Right hindlimb (tissue), 1 donor: ENCODE results near the gene MPRIP.

Experiments used
- DNase-seq: peaks from one replicate; pipeline ENCODE4 v3.0.0-alpha.2; 2018

The MPRIP gene

DNA sequence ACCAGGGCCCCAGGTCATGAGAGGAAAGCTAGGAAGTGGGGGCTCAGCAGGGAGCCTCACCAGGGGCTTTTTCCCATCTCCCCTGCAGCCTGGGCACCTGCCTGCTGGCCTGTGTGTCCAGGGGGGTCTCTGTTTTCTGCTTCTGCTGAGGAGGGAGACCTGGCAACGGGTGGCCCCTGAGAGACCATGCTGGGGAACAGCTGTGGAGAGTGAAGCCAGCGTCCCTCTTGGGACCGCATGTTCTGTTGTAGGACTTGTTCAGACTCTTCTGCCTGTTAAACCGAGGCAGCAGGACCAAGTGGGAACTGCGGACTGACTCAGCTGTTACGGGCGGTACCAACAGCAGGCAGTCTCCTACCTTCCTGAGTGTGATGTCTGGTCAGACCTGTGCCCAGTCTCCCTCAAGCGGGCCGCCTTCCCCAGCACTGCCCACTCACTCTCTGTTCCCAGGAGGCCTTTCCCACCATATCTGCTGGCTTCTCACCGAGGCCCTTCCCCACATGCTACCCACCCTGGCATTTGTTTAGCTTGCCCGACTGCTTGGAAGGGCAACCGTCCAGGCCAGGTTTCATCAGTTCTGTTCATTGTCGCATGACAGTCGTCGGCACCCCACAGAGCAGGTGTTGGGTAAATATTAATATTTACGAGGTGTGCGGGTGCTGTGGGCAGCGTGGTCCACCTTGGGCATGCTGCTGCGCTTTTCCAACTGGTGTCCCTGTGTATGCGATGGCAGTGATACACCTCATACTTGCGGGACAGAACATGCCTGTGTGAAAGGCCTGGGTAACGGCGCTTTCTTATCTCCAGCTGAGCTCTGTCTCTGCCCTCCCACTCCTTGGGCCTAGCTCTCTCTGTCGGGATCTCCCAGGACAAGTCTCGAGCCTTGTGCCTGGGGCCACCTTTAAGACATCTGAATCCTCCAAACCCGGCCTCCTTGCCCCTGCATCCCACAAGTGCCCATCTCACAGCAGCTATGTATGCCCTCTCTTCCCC is 69.4 kb downstream of the MPRIP start:
- no peak for DNase-seq

DNA sequence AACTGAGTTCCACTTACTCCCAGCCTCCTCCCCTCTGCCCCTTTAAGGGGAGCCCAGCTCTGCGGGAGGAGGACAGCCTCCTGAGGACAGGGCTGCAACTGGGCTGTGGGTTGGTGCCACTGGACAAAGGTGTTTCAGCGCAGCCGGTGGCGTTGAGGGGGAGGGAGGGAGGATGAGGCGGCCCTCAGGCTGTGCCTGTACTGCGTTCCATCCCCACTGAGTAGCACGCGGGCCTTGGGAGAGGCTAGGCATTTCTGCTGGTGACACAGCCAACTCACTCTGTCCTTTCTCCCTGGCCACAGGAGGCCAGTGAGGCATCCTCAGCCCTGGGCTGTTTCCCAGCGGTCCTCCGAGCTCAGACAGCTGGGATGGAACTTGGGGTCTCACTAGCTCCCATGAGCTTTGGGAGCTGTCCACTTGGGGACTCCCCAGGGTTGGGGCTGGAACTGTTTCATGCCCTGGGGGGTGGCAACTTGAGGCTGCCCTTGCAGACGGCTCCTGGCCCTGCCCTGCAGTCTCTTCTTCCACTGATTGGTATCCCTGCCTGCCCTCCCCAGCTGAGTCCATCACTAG is 70.5 kb downstream of the MPRIP start:
- DNase-seq, result no peak

DNA sequence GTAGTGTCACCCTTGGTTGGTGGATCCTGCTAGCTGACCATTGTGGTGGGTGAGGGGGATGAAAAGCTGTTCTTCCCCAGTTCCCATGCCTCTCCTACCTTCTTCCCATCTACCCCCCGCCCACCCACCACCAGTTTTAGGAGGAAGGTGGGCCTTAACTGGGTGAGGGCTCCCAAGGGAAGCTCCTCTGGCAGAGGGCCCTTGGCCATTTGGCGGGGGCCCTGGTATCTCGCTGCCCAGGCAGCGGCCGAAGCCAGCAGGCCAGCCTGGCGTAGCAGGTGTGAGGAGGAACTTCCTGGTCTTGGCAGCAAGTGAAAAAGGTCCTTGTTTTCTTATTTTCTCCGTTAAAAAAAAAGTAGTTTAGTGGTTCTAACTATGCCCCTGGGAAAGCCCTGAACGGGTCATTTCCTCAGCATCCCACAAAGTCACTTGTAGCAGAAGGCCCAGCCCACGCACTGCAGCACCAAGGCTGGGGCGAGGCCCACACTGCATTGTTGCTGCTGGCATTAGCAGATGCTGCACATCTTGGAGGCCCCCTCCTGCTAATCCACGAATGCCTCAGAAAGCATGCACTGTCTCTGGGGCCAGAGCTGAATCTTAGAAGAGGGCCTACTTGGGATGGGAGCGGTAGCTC is 72.5 kb downstream of the MPRIP start:
- DNase-seq, result no peak

DNA sequence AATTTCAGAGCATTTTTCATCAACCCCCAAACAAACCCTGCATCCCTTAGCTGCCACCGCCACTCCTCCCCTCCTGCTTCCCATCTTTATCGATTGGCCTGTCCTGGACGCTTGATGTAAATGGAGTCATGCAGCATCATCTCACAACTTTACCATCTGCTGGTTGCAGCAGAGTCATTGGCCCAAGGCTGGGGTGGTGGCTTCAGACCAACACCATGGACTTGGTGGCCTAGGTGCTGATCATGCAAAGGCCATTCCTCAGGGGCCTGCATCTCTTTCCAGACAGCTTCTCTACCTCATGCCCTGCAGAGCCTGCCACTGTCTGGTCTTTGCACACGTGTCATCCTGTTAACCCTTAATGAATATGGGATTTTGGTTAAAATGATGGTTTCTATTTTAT is 73.4 kb downstream of the MPRIP start:
- DNase-seq, result no peak

DNA sequence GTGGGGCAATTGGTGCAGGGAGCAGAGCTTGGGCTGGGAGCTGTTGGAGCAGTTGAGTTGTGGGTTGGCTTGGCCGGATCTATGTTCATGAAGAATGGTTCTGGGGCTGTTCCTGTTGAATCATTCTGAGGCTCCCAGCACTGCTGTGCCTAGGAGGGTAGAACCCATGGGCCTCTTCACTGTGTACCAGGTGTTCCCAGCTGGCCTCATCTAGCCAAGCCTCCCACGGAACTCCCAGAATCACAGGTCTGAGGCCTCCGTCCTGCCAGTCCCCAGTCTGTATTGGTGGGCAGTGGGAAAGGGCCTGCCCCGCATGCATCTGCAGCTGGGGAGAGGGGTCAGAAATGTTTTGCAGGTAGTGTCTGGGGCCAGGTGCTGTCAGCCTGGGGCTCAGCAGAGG is 74.1 kb downstream of the MPRIP start:
- DNase-seq, result no peak

DNA sequence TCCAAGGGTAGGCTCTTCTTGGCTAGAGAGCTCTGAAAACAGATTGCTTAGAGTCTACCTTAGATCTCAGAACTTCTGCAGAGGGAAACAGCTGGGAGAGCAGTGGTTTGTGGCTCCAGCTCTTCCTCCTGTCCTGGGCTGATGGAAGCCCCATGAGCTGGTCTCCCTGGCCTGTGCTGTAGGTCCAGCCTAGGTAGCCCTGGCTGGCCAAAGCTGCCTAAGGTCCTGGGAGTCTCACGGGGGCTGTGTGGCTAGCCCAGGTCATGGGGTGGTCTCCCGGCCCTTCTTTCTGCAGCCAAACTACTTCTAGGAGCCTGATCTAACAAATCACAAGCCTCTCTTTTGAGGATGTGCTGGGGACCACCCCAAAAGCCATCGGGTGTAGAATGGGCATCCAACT is 75.7 kb downstream of the MPRIP start:
- no peak for DNase-seq

DNA sequence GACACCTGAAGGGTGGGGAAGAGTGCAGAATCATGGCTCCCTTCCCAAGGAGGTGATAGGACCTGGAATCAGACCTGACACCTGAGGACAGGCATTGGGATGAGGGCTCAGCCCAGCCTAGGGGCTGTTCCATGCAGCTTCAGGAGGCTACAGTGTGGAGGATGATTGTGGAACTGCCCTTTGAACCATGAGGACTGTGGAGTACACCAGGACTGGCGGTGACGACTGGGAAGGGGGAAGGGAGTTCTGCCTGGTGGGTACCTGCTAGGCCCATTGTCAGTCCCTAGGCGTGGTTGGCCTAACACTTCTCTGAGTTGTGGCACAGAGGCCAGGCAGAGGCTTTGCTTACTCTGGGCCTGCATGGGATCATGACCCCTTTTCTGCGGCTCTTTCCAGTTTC is 76.1 kb downstream of the MPRIP start:
- no peak for DNase-seq

DNA sequence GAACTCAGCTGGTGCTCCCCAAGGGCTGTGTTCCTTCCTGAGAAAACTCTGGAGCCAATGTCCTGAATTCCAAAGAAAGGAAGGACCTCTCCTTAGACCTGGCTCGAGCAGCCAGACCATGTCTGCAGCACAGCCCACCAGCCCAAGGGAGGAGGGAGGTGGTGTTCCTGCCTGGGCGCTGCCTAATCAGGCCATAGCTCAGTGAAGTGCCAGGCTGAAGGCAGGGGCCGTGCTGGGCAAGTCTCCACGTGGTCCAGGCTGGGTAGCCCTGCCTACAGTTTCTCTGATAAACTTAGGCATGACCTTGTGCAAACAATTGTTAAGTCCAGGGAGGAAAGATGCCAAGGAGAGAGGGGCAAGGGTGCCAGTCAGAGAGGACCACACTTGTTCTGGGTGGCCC is 76.8 kb downstream of the MPRIP start:
- DNase-seq, result no peak

DNA sequence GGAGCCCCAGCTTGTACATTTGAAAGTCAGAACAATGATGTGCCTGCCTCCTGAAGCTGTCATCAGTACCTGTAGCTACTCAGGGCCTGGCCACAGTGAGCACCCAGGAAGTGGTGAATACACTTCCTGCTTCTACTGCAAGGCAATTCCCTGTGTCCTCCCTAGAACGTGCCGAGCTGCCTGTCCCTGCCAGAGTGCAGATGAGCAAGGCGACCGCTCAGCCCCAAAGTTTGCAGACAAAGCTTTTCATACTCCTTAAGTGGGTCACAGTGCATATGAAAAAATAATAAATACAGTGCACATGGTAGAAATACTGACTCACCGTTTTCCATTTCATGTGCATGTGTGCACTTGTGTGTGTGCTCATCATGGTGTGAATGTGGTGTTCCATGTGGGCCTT is 77.3 kb downstream of the MPRIP start:
- no peak for DNase-seq

DNA sequence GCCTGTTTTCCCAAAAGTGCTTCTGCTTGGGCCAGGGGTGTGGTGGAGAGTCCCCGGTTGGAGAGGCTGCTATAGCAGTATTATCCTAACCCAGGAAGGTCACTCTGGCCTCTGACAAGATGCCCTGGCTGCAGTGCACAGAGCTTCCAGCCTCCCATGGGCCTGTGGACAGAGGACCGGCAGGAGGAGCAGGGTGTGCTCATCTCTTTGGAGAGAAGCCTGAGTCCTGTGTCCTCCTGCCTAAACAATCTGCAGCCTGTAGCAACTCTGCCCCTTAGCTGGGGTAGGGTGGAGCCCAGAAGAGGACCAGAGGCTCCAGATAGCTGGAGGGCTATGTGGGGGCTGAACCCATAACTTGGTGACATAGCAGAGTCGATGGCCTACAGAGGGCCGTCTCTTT is 78.0 kb downstream of the MPRIP start:
- DNase-seq, result no peak

DNA sequence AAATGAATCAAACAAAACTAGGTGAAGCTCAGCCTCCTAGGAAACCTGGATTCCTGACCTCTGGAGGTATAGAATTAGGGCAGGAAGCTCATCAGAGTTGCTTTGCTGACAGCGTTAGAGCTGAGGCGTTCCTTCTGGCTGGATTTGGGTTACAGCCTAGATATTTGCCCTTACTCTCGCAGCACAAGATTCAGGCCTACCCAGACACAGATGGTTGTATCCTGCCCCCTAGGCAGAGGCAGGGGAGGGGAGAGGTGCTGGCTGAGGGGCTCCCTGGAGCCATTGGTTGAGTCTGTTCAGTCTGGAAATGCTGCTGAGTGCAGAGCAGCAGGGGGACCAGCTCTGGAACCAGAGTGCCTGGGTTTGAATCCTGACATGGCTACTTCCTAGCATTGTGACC is 78.4 kb downstream of the MPRIP start:
- no peak for DNase-seq

DNA sequence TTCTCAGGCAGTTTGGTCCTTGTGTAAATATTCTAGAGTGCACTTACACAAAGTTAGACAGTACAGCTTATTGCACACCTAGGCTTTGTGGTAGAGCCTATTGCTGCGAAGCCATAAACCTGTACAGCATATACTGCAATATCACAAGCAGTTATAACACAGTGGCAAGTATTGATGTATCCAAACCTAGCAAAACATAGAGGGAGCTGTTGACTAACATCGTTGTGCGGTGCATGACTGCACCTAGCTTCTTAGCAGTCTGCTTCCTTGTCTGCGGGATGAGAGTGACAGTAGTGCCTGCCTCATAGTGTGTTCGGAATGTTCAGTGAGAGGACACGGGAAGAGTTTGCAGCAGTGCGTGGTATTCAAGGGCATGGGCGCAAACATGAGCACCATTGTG is 78.9 kb downstream of the MPRIP start:
- DNase-seq, result no peak

DNA sequence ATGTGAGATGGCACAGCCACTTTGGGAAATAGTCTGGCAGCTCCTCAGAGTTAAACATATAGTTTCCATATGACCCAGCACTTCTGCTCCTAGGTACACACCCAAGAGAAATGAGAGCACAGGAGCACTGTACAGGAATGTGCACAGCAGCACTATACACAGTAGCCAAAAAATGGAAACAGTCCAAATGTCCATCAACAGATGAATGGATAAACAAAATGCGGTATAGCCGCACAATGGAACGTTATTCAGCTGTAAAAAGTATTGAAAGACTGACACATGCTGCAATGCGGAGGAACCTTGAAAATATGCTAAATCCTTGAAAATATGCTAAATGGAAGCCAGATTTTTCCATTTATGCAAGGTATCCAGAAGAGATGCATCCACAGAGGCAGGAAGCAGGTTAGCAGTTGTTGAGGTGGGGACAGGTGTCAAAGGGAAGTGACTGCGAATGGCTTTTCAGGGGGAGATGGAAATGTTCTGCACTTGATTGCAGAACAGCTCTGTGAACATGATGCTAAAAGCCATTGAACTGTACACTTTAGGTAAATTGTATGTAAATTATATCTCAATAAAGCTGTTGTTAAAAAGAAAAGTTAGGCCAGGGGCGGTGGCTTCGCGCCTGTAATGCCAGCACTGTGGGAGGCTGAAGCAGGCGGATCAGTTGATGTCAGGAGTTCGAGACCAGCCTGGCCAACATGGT is 80.7 kb downstream of the MPRIP start:
- DNase-seq, result no peak

DNA sequence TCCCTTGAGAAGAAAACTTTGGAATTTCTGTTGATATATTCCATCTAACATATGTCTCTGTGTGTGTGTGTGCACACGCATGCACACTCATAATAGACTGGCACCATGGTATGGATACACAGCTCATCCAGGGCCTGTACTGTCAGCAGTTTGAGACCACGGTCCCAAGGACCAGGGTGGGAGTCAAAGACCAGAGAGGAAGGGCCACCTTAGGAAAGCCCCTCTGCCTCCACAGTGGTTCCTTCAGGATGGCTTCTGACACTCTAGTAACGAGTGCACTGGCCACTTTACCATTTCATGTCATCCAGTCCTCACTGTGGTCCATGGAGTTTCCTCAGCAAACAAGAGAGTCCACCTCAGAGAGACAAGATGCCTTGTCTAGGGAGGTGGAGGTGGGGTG is 82.1 kb downstream of the MPRIP start:
- DNase-seq, result no peak

DNA sequence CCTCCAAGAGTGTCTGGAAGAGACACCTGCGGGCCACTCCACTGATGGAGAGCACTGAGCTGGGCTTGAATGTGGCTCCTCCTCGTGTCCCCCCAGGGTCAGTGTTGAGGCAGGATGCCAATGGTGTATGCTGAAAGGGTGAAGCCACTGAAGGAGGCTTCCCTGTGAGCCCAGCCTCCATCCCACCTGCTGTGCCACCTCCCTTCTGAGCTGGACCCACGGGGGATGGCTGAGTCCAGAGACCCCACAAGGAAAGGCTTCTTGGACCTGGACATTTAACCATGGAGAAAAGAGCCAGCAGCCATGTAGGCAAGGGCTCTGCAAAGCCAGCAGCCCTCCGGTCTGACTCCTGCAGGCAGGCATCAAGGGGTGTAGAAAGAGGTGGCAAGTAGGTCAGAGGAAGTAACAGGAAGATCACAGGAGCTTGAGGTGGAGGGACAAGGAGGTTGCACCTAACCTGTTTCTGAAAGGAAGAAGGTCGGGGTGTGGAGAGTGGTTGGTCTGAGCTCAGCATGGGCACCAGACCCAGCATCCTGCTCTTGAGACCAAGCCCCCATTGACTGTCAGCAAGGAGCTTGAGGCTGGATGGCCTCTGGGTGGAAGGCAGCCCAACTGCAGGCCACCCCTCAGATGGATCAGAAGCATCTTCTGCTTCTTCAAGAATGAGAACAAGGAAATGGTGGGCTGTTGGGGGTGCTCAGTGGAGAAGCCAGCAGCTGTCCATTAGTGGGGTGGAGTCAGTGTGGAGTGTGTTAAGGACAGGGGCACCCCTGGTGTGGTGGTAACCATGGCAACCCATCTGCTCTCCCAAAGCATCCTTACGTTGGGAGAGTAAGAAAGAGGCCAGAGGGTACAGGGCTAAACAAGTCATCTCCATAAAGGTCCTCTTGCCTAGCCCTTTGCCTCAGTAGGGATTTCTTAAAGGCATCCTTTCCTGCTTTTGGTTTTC is 83.2 kb downstream of the MPRIP start:
- DNase-seq, result no peak

DNA sequence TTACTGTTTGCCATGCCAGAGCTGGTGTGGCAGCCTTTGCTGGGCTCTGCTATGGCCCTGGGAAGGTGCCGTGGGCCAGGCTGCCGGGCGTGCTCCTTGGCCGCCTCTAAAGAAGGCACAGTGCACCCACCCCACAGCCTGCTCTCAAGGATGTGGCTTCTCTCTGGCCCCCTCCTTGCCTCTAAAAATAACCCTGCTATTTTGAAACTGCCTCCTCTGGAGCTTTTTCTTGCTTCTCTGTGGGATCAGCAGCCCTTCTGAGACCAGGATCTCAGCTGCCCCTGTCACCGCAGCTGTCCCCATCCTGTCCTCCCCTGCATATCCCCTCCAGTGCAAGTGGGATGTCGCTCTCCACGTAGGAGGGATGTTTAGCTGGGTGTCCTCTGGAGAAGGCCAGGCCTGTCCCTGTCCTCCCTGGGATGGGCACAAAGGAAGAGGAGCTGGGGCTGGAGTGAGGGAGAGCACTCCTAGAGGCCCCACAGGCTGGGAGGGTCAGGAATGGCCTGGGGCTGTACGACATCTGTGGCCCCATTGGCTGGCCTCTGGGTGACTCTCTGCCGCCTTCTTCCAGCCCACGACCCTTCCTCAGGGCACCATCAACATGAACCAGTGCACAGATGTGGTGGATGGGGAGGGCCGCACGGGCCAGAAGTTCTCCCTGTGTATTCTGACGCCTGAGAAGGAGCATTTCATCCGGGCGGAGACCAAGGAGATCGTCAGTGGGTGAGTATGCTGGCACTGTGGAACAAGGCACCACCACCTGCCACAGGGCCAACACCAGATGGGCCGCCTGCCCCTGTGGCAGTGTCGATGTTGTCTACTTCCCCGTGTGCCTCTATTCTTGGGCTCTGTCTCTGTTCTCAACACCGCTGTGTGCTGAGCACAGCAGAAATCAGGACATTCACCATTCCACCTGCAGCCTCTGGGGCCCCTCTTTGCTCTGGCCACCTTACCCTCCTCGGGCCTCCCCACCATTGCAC is 84.2 kb downstream of the MPRIP start:
- no peak for DNase-seq

DNA sequence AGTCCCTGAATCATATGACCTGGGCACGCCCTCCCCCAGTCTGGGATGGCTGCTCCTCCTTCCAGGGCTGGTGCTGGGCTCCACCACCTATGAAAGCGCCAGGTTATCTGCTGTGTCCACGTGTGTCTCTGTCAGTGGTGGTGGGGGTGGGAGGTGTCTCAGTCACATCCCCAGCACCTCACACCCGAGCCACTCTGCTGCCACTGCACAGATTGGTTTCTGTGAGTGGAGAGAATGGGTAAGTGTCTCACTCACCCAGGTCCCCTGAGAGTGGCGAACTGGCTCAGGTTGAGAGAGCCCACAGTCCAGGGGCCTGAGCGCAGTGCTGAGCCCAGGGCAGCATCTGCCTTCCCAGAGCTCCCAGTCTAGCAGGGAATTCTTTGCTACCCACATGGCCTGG is 84.9 kb downstream of the MPRIP start:
- no peak for DNase-seq

DNA sequence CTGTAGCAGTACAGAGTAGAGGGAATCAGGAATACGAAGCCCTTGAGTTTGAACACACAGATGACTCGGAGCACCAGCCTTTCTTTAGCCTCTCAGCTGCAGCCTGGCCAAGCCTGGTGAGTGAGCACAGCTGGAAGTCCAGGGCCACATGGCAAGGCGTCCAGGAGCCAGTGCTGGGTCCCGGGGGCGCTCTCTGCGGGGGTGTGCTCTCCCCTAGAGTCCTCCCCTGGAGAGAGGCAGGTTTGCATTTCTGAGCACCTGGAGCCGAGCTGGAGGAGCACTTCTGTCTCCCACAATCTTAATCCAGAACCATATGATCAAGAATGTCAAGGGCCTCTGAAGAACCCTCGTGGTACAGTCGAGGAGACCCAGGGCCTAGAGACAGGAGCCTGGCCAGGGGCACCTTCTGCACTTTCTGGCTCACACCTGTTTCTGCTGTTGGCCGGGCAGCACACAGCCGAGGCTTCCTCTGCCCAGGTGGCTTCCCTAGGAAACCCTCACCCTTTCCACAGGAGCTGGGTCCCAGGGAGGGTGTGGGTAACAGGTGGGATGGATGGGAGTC is 85.6 kb downstream of the MPRIP start:
- DNase-seq, result no peak

DNA sequence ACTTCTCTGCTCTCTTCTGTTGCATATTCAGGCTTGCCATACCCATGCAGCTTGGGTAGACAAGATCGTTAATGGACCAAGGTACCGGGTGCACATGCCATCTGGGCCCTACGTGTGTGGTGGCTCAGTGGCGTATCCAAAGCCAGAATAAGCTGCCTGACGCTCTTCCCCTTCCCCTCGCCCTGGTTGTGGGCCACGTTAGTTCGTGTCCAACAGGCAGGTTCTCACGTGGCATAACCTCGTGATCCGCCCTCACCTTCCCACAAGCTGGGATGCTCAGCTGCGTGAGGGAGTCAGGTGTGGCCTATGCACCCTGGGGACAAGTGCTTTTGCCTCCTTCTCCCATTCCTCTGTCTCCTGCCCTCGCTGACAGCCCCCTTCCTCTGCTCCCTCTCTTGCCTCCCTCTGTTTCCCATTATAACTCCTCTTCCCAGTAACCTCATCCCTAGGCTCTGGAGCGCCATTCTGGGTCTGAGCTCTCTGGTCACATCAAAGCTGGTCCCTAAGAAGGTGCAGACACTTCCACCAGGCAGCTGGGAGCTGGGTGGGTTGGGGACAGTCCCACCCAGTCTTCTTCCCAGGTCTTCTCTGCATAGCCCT is 86.3 kb downstream of the MPRIP start:
- no peak for DNase-seq

DNA sequence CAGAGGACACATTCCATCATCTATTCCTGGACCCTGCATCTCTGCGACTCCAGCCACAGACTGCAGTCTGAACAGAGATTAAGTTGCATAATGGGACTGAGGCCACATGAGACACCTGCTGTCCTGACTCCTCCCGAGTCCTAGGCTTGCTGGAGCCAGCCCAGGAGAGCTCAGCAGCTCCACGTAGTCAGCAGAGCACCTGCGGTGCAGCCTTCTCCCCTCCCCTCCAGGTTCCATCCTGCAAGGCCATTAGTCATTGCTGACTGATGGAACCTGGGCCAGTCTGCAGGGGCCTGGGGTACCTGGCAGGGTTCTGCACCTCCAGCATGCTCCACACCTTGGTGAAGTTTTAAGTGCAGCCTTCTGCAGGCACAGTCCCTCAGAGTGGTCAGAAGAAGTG is 87.2 kb downstream of the MPRIP start:
- no peak for DNase-seq
